Trophoblast cell (in vitro differentiated cells and primary cell): Measurements from ENCODE around the gene GPR84.
A peak's percentile ranks its signal among the peaks of the same experiment; 100 is the strongest.

Experiments
- DNase-seq, 2 donors: peaks; one replicate each; pipeline ENCODE4 v3.0.0-alpha.2; 2016
- H2AFZ ChIP-seq: 2 replicates; pipeline ENCODE4 v1.6.1; 2013; ENCODE audit warnings: low read length, moderate library complexity, mild to moderate bottlenecking; ENCODE audit not compliant: insufficient read depth, poor library complexity
- H2AK5ac ChIP-seq: 2 replicates; pipeline ENCODE4 v1.6.1; 2013; ENCODE audit warnings: mild to moderate bottlenecking, low read length
- H2BK120ac ChIP-seq: 2 replicates; pipeline ENCODE4 v1.6.1; 2013; ENCODE audit warnings: low read length, mild to moderate bottlenecking, moderate library complexity; ENCODE audit not compliant: insufficient read depth, poor library complexity
- H2BK12ac ChIP-seq: 2 replicates; pipeline ENCODE4 v1.6.1; 2013; ENCODE audit warnings: mild to moderate bottlenecking, low read length, moderate library complexity
- H2BK5ac ChIP-seq: 2 replicates; pipeline ENCODE4 v1.6.1; 2013; ENCODE audit warnings: low read length, low read depth, moderate library complexity, mild to moderate bottlenecking; ENCODE audit not compliant: poor library complexity
- H3K14ac ChIP-seq: 2 replicates; pipeline ENCODE4 v1.6.1; 2013; ENCODE audit warnings: mild to moderate bottlenecking, low read length
- H3K18ac ChIP-seq: 2 replicates; pipeline ENCODE4 v1.6.1; 2013; ENCODE audit warnings: mild to moderate bottlenecking, low read length
- H3K23ac ChIP-seq: 2 replicates; pipeline ENCODE4 v1.6.1; 2013; ENCODE audit warnings: low read length
- H3K27ac ChIP-seq: 2 replicates; pipeline ENCODE4 v1.5.1; 2013; ENCODE audit warnings: low read depth, mild to moderate bottlenecking, inconsistent platforms, low read length, moderate library complexity
- H3K27me3 ChIP-seq: 2 replicates; pipeline ENCODE4 v1.6.1; 2013; ENCODE audit warnings: inconsistent platforms, mild to moderate bottlenecking, low read length, moderate library complexity; ENCODE audit not compliant: insufficient read depth
- H3K36me3 ChIP-seq, 2 experiments: 1 replicate in 1 of 2; 2 replicates in 1 of 2; pipeline ENCODE4 v1.6.1; 2013; ENCODE audit warnings: low read length in 2 of 2, mild to moderate bottlenecking in 2 of 2, moderate library complexity in 1 of 2; ENCODE audit not compliant: insufficient read depth in 2 of 2, control insufficient read depth in 1 of 2
- H3K4ac ChIP-seq: 2 replicates; pipeline ENCODE4 v1.6.1; 2013; ENCODE audit warnings: low read depth, mild to moderate bottlenecking, low read length, moderate library complexity
- H3K4me1 ChIP-seq, 2 experiments: 1 replicate in 1 of 2; 2 replicates in 1 of 2; pipeline ENCODE4 v1.6.1; 2013; ENCODE audit warnings: low read length in 2 of 2, mild to moderate bottlenecking in 2 of 2, moderate library complexity in 1 of 2; ENCODE audit not compliant: insufficient read depth in 2 of 2, control insufficient read depth in 1 of 2
- H3K4me2 ChIP-seq: 2 replicates; pipeline ENCODE4 v1.6.1; 2013; ENCODE audit warnings: inconsistent platforms, mild to moderate bottlenecking, low read length, moderate library complexity
- H3K4me3 ChIP-seq: 2 replicates; pipeline ENCODE4 v1.5.1; 2013; ENCODE audit warnings: mild to moderate bottlenecking, low read depth, low read length, inconsistent platforms
- H3K79me1 ChIP-seq: one replicate; pipeline ENCODE4 v1.6.1; 2013; ENCODE audit warnings: low read length
- H3K79me2 ChIP-seq: 2 replicates; pipeline ENCODE4 v1.6.1; 2013; ENCODE audit warnings: low read length, mild to moderate bottlenecking; ENCODE audit not compliant: control insufficient read depth, insufficient read depth, poor library complexity
- H3K9ac ChIP-seq: 2 replicates; pipeline ENCODE4 v1.6.1; 2013; ENCODE audit warnings: mild to moderate bottlenecking, low read length
- H3K9me3 ChIP-seq: 2 replicates; pipeline ENCODE4 v1.6.1; 2013; ENCODE audit warnings: low read depth, mild to moderate bottlenecking, control low read depth, inconsistent platforms, low read length; ENCODE audit not compliant: insufficient read depth
- H4K12ac ChIP-seq: 2 replicates; pipeline ENCODE4 v1.6.1; 2013; ENCODE audit warnings: low read depth, mild to moderate bottlenecking, low read length, moderate library complexity
- H4K8ac ChIP-seq: 2 replicates; pipeline ENCODE4 v1.6.1; 2013; ENCODE audit warnings: low read depth, mild to moderate bottlenecking, low read length, moderate library complexity
- H4K91ac ChIP-seq: one replicate; pipeline ENCODE4 v1.6.1; 2013; ENCODE audit warnings: low read depth, mild to moderate bottlenecking, low read length, moderate library complexity
- WGBS: extraction: QIAGEN DNeasy Blood & Tissue Kit; methylation state at CpG from one replicate; pipeline ENCODE4 v1.1.7; 2013; ENCODE audit warnings: missing lambda C conversion rate; ENCODE audit not compliant: insufficient read length, insufficient coverage; ENCODE audit errors: extremely low coverage; 5-methylcytosine and 5-hydroxymethylcytosine counted together

GPR84 gene

GRCh38 chr12:54378796-54379397, 14.6 kb upstream of the GPR84 start:
- DNase-seq: peak in 1 of 2 donors; percentile 75
- H3K27me3 ChIP-seq: no peaks in the 10 kb centered on the region
- no CpG with 5 or more reads among the region's 49 CpGs for WGBS
- no peak overlapping the region for H4K12ac ChIP-seq
- no peak overlapping the region for H3K9ac ChIP-seq
- H3K79me2 ChIP-seq: no peaks in the 10 kb centered on the region
- no peak overlapping the region for H2BK120ac ChIP-seq
- no peak overlapping the region for H2BK5ac ChIP-seq
- no peak overlapping the region for H3K4ac ChIP-seq
- no peaks in the 10 kb centered on the region for H3K9me3 ChIP-seq
- no peak overlapping the region for H2AFZ ChIP-seq
- peak overlapping the region; percentile 26 for H3K4me3 ChIP-seq
- H3K36me3 ChIP-seq: peaks cover 38 to 40% of the 10 kb centered on the region in 2 experiments
- H3K23ac ChIP-seq: no peak overlapping the region
- peaks cover 2% of the 10 kb centered on the region for H3K79me1 ChIP-seq
- H4K8ac ChIP-seq: peak overlapping the region; percentile 18
- H3K4me1 ChIP-seq: peaks cover 6 to 15% of the 10 kb centered on the region in 2 experiments
- H3K4me2 ChIP-seq: peak overlapping the region; percentile 62
- no peak overlapping the region for H2AK5ac ChIP-seq
- H4K91ac ChIP-seq: no peak overlapping the region
- H3K14ac ChIP-seq: no peak overlapping the region
- peak overlapping the region; percentile 3 for H2BK12ac ChIP-seq
- H3K18ac ChIP-seq: peak overlapping the region; percentile 48
- no peak overlapping the region for H3K27ac ChIP-seq

- H3K4me2 ChIP-seq: no peak overlapping the region
- no peak overlapping the region for H3K18ac ChIP-seq
- no peak overlapping the region for H4K8ac ChIP-seq
- peaks cover 2% of the 10 kb centered on the region for H3K79me1 ChIP-seq
- no peak for DNase-seq
- no peak overlapping the region for H2AFZ ChIP-seq
- no CpG with 5 or more reads among the region's 6 CpGs for WGBS
- H2BK5ac ChIP-seq: no peak overlapping the region
- H3K4me3 ChIP-seq: no peak overlapping the region
- H3K36me3 ChIP-seq: peaks cover 41 to 47% of the 10 kb centered on the region in 2 experiments
- no peak overlapping the region for H3K14ac ChIP-seq
- H4K12ac ChIP-seq: no peak overlapping the region
- H3K9me3 ChIP-seq: no peaks in the 10 kb centered on the region
- H2AK5ac ChIP-seq: no peak overlapping the region
- no peaks in the 10 kb centered on the region for H3K27me3 ChIP-seq
- H3K79me2 ChIP-seq: no peaks in the 10 kb centered on the region
- H3K4me1 ChIP-seq: peaks cover 4 to 13% of the 10 kb centered on the region in 2 experiments
- H3K9ac ChIP-seq: no peak overlapping the region
- no peak overlapping the region for H2BK12ac ChIP-seq
- H4K91ac ChIP-seq: no peak overlapping the region
- H2BK120ac ChIP-seq: no peak overlapping the region
- H3K27ac ChIP-seq: no peak overlapping the region
- H3K4ac ChIP-seq: no peak overlapping the region
- H3K23ac ChIP-seq: no peak overlapping the region
These were observed 13.7 kb upstream of the GPR84 start for GRCh38 chr12:54377797-54378515.

GRCh38 chr12:54377007-54377406, 12.7 kb upstream of the GPR84 start:
- no CpG with 5 or more reads among the region's 2 CpGs for WGBS

GRCh38 chr12:54376596-54376995, 12.3 kb upstream of the GPR84 start:
- Histone ChIP-seq H3K9me3 (no peaks in the 10 kb centered on the region), H3K4me1 (peaks cover 4 to 13% of the 10 kb centered on the region in 2 experiments), H2BK12ac (no peak overlapping the region), H3K79me1 (peaks cover 2% of the 10 kb centered on the region), H2BK5ac (no peak overlapping the region), H3K4me2 (no peak overlapping the region), H4K91ac (no peak overlapping the region), H3K27ac (no peak overlapping the region), H2BK120ac (no peak overlapping the region), H3K9ac (no peak overlapping the region), H2AFZ (no peak overlapping the region), H3K79me2 (no peaks in the 10 kb centered on the region), H3K4ac (no peak overlapping the region), H4K12ac (no peak overlapping the region), H3K23ac (no peak overlapping the region), H3K4me3 (no peak overlapping the region), H3K27me3 (no peaks in the 10 kb centered on the region), H3K14ac (no peak overlapping the region), H4K8ac (no peak overlapping the region), H2AK5ac (no peak overlapping the region), H3K36me3 (peaks cover 46 to 56% of the 10 kb centered on the region in 2 experiments), H3K18ac (no peak overlapping the region)
- no CpG with 5 or more reads among the region's 4 CpGs for WGBS
- no peak for DNase-seq

More at GRCh38 chr12:54377007-54377406, 12.7 kb upstream of the GPR84 start:
- Histone ChIP-seq H3K9me3 (no peaks in the 10 kb centered on the region), H3K4me2 (no peak overlapping the region), H2AFZ (no peak overlapping the region), H3K18ac (peak overlapping the region; percentile 30), H3K9ac (no peak overlapping the region), H3K79me1 (peaks cover 2% of the 10 kb centered on the region), H3K23ac (no peak overlapping the region), H2BK12ac (no peak overlapping the region), H4K12ac (no peak overlapping the region), H3K4me3 (no peak overlapping the region), H3K27ac (no peak overlapping the region), H2BK5ac (no peak overlapping the region), H3K14ac (no peak overlapping the region), H3K79me2 (no peaks in the 10 kb centered on the region), H3K36me3 (peaks cover 42 to 52% of the 10 kb centered on the region in 2 experiments), H3K4me1 (peaks cover 4 to 13% of the 10 kb centered on the region in 2 experiments), H3K4ac (no peak overlapping the region), H3K27me3 (no peaks in the 10 kb centered on the region), H2AK5ac (no peak overlapping the region), H4K91ac (no peak overlapping the region), H4K8ac (no peak overlapping the region), H2BK120ac (no peak overlapping the region)
- no peak for DNase-seq
